HG03064 (cell line): Measurements from ENCODE around the gene ANKRD10.

ENCODE experiments used
- ATAC-seq: cut with Tn5 transposase; IDR thresholded peaks from one replicate; pipeline ENCODE4 v1.9.1; 2021; ENCODE audit warnings: low read depth; ENCODE audit not compliant: unreplicated experiment

The ANKRD10 gene

GRCh38 chr13:110887597-110888333 is 27.1 kb downstream of the ANKRD10 start:
- no peak for ATAC-seq

- no peak for ATAC-seq
Measured at GRCh38 chr13:110886870-110887596, 27.8 kb downstream of the ANKRD10 start.

GRCh38 chr13:110885966-110886869 is 28.7 kb downstream of the ANKRD10 start:
- no peak for ATAC-seq

GRCh38 chr13:110885516-110885915 is 29.4 kb downstream of the ANKRD10 start:
- no peak for ATAC-seq

GRCh38 chr13:110884517-110884916 is 30.4 kb downstream of the ANKRD10 start:
- no peak for ATAC-seq

- ATAC-seq: no peak
Measured at GRCh38 chr13:110883542-110883941, 31.3 kb downstream of the ANKRD10 start.

GRCh38 chr13:110882972-110883371 is 31.9 kb downstream of the ANKRD10 start:
- ATAC-seq: no peak

- no peak for ATAC-seq
Measured at GRCh38 chr13:110881839-110882627, 32.8 kb downstream of the ANKRD10 start.

GRCh38 chr13:110880627-110881026 is 34.2 kb downstream of the ANKRD10 start:
- ATAC-seq: no peak

GRCh38 chr13:110879482-110879881 is 35.4 kb downstream of the ANKRD10 start:
- no peak for ATAC-seq

- no peak for ATAC-seq
Measured at GRCh38 chr13:110877737-110878258, 37.1 kb downstream of the ANKRD10 start.

GRCh38 chr13:110876609-110877008 is 38.3 kb downstream of the ANKRD10 start:
- no peak for ATAC-seq

- no peak for ATAC-seq
Measured at GRCh38 chr13:110875241-110875640, 39.6 kb downstream of the ANKRD10 start.

GRCh38 chr13:110874508-110874960 is 40.3 kb downstream of the ANKRD10 start:
- ATAC-seq: no peak

GRCh38 chr13:110873639-110874507 is 41.0 kb downstream of the ANKRD10 start:
- ATAC-seq: no peak

GRCh38 chr13:110872768-110873638 is 41.9 kb downstream of the ANKRD10 start:
- no peak for ATAC-seq

- ATAC-seq: no peak
Measured at GRCh38 chr13:110872034-110872767, 42.7 kb downstream of the ANKRD10 start.
